ENCODE results near the gene SETD1A. TPM values are rescaled to one million over a fixed set of nuclear protein-coding genes. Genes with fewer than 3 reads are reported as not detected.
"Not testable (repeated sequence)": the region's sequence is repeated elsewhere in the genome, so short reads cannot be mapped to it uniquely, and the experiment has no call there.

The SETD1A gene
- total RNA-seq, 3 donors from 2014 or later (not counting 1 experiment from before 2014, with no cell fraction given): 32.9 to 34.5 (median 33.9) TPM

DNA sequence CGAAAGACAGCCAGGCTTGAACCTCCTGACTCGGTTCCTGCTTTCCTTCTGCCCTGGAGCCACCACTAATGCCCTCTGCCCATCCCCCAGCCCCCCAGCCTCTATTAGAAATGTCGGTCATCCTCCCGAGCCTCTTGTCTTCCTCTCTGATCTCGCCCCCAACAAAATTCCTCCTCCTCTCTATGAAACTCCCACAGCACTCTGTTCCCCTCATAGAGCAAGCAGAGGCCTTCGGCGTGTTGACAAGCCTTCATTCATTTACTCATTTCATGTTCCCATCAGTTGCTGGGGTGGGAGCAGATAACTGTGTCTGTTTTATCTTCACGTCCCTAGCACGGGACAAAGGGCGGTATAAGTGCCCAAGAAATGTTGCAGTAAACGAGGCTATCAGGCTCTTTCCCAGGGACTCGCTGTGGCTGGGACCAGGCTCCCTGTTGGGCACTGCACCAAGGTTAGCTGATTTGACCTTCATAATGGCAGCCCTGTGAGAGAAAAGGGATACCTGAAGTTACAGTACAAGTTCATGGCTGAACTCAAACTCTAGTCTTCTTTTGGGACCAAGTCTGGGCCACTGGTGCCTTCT lies 26.4 kb upstream of the SETD1A start:
- intact Hi-C loops (cut with micrococcal nuclease): no loop called here
- Mint-ChIP-seq H3K27ac (no peak overlapping the region), H3K4me3 (no peak overlapping the region), H3K9me3 (no peaks in the 10 kb centered on the region), H3K36me3 (no peaks in the 10 kb centered on the region), H3K4me1 (peaks cover 9 to 16% of the 10 kb centered on the region in 2 donors), H3K27me3 (ENCODE audit: low read depth in 2 of 2) (no peaks in the 10 kb centered on the region)
- H3K36me3 ChIP-seq (ENCODE audit: control insufficient read depth, insufficient read depth, low read length): peaks cover 5% of the 10 kb centered on the region
- ATAC-seq: no peak
- no peak overlapping the region for H3K4me3 ChIP-seq (ENCODE audit: low read length)
- H3K9me3 ChIP-seq (ENCODE audit: control insufficient read depth, insufficient read depth, low read length): no peaks in the 10 kb centered on the region
- no peaks in the 10 kb centered on the region for H3K4me1 ChIP-seq (ENCODE audit: control insufficient read depth, insufficient read depth, low read length)
- DNase-seq: no peak
- WGBS (ENCODE audit: insufficient coverage): 81% methylated on average over 12 of the region's 12 CpGs
- H3K27ac ChIP-seq (ENCODE audit: low read length): no peak overlapping the region
- no peaks in the 10 kb centered on the region for H3K27me3 ChIP-seq (ENCODE audit: control insufficient read depth, insufficient read depth, low read length)
- TF ChIP-seq, protein P1, sequence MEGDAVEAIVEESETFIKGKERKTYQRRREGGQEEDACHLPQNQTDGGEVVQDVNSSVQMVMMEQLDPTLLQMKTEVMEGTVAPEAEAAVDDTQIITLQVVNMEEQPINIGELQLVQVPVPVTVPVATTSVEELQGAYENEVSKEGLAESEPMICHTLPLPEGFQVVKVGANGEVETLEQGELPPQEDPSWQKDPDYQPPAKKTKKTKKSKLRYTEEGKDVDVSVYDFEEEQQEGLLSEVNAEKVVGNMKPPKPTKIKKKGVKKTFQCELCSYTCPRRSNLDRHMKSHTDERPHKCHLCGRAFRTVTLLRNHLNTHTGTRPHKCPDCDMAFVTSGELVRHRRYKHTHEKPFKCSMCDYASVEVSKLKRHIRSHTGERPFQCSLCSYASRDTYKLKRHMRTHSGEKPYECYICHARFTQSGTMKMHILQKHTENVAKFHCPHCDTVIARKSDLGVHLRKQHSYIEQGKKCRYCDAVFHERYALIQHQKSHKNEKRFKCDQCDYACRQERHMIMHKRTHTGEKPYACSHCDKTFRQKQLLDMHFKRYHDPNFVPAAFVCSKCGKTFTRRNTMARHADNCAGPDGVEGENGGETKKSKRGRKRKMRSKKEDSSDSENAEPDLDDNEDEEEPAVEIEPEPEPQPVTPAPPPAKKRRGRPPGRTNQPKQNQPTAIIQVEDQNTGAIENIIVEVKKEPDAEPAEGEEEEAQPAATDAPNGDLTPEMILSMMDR (IDR thresholded peaks at IDR 0.05): no peak

DNA sequence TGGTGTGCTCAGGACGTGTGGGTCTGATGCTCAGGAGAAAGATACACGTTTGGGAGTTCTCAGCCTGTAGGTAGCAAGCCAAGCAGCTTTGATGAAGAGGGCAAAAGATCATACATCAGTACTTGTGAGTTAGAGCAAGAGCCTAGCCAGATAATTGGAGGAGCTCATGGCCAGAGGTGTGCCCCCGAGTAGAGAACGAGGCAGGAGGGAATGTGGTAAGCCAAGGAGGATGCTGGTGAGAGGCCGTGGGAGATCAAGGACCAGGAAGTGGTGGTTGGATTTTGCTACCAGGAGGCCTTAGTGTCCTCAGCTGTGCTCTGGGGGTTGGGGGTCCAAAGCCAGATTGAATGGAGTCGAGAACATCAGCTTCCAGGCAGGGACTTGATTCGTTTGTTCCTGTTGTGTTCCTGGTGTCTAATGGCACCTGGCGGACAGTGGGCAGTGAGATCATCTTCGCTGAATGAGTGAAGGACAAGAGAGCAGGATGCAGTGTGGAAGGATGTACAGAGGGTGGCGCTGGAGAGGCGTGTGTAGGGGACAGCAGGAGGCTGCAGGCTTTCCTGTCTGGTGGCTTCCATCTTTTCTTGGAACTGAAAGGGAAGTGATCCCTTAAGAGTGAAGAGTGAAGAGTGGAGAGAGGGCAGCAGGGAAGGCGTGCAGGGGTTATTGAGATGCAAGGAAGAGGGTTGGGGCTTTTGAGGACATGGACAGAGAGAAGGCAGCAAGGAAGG lies 22.6 kb upstream of the SETD1A start:
- DNase-seq: peak in 1 of 2 donors; percentile 55
- peak; percentile 68 to 70 (median 70) for ATAC-seq
- intact Hi-C loops (cut with micrococcal nuclease): no loop called here
- Histone ChIP-seq H3K9me3 (ENCODE audit: control insufficient read depth, insufficient read depth, low read length) (no peaks in the 10 kb centered on the region), H3K4me3 (ENCODE audit: low read length) (no peak overlapping the region), H3K4me1 (ENCODE audit: control insufficient read depth, insufficient read depth, low read length) (no peaks in the 10 kb centered on the region), H3K36me3 (ENCODE audit: control insufficient read depth, insufficient read depth, low read length) (peaks cover 5% of the 10 kb centered on the region), H3K27ac (ENCODE audit: low read length) (no peak overlapping the region), H3K27me3 (ENCODE audit: control insufficient read depth, insufficient read depth, low read length) (no peaks in the 10 kb centered on the region)
- Mint-ChIP-seq H3K9me3 (no peaks in the 10 kb centered on the region), H3K4me3 (no peak overlapping the region), H3K27me3 (ENCODE audit: low read depth in 2 of 2) (no peaks in the 10 kb centered on the region), H3K36me3 (no peaks in the 10 kb centered on the region), H3K4me1 (peaks cover 14 to 17% of the 10 kb centered on the region in 2 donors), H3K27ac (no peak overlapping the region)
- TF ChIP-seq, protein P1 (IDR thresholded peaks at IDR 0.05): peak; percentile 25
- WGBS (ENCODE audit: insufficient coverage): 55% methylated on average over 12 of the region's 12 CpGs

GRCh38 chr16:30937692-30938091 lies 19.9 kb upstream of the SETD1A start:
- H3K4me1 Mint-ChIP-seq: peaks cover 26 to 33% of the 10 kb centered on the region in 2 donors
- H3K27me3 ChIP-seq (ENCODE audit: control insufficient read depth, insufficient read depth, low read length): no peaks in the 10 kb centered on the region
- TF ChIP-seq, protein P1 (IDR thresholded peaks at IDR 0.05): no peak
- H3K27ac ChIP-seq (ENCODE audit: low read length): no peak overlapping the region
- no peak overlapping the region for H3K27ac Mint-ChIP-seq
- DNase-seq: no peak
- no peaks in the 10 kb centered on the region for H3K36me3 ChIP-seq (ENCODE audit: control insufficient read depth, insufficient read depth, low read length)
- WGBS (ENCODE audit: insufficient coverage): 8% methylated on average over 5 of the region's 5 CpGs
- H3K27me3 Mint-ChIP-seq (ENCODE audit: low read depth in 2 of 2): no peaks in the 10 kb centered on the region
- no peak overlapping the region for H3K4me3 Mint-ChIP-seq
- no peak for ATAC-seq
- H3K4me3 ChIP-seq (ENCODE audit: low read length): no peak overlapping the region
- H3K9me3 Mint-ChIP-seq: no peaks in the 10 kb centered on the region
- H3K4me1 ChIP-seq (ENCODE audit: control insufficient read depth, insufficient read depth, low read length): peaks cover 13% of the 10 kb centered on the region
- H3K36me3 Mint-ChIP-seq: no peaks in the 10 kb centered on the region
- H3K9me3 ChIP-seq (ENCODE audit: control insufficient read depth, insufficient read depth, low read length): no peaks in the 10 kb centered on the region
- intact Hi-C loops (cut with micrococcal nuclease): no loop called here

- DNase-seq; H3K36me3 ChIP-seq (ENCODE audit: control insufficient read depth, insufficient read depth, low read length); H3K9me3 Mint-ChIP-seq; H3K9me3 ChIP-seq (ENCODE audit: control insufficient read depth, insufficient read depth, low read length); H3K27me3 Mint-ChIP-seq (ENCODE audit: low read depth in 2 of 2); H3K27ac Mint-ChIP-seq; intact Hi-C loops (cut with micrococcal nuclease); H3K4me3 Mint-ChIP-seq; H3K36me3 Mint-ChIP-seq; H3K4me3 ChIP-seq (ENCODE audit: low read length); H3K27ac ChIP-seq (ENCODE audit: low read length); ATAC-seq; H3K27me3 ChIP-seq (ENCODE audit: control insufficient read depth, insufficient read depth, low read length): not testable (repeated sequence)
- H3K4me1 Mint-ChIP-seq: peaks cover 26 to 39% of the 10 kb centered on the region in 2 donors
- H3K4me1 ChIP-seq (ENCODE audit: control insufficient read depth, insufficient read depth, low read length): peaks cover 16% of the 10 kb centered on the region
- WGBS (ENCODE audit: insufficient coverage): 96% methylated on average over 8 of the region's 8 CpGs
Measured at GRCh38 chr16:30939571-30939970, 18.0 kb upstream of the SETD1A start.

Measured in natural killer cell (primary cell).